Muscle layer of duodenum (tissue), 2 donors: ENCODE results near the gene CRYGS.
"Not testable (repeated sequence)": the region's sequence is repeated elsewhere in the genome, so short reads cannot be mapped to it uniquely, and the experiment has no call there.

ENCODE experiments used
- H3K27ac ChIP-seq: one replicate; pipeline ENCODE4 v1.7.0; 2013; ENCODE audit warnings: mild to moderate bottlenecking, low read length
- H3K27me3 ChIP-seq: one replicate; pipeline ENCODE4 v1.7.0; 2013; ENCODE audit warnings: low read depth, mild to moderate bottlenecking, control low read depth, low read length
- H3K36me3 ChIP-seq, 2 donors: one replicate each; pipeline ENCODE4 v1.7.0; 2013; ENCODE audit warnings: low read length in 2 of 2, control low read depth in 1 of 2, mild to moderate bottlenecking in 1 of 2; ENCODE audit not compliant: insufficient read depth in 2 of 2, control insufficient read depth in 1 of 2
- H3K4me1 ChIP-seq, 2 donors: one replicate each; pipeline ENCODE4 v1.7.0; 2013; ENCODE audit warnings: low read length in 2 of 2, mild to moderate bottlenecking in 2 of 2, control low read depth in 1 of 2, moderate library complexity in 1 of 2; ENCODE audit not compliant: insufficient read depth in 2 of 2, control insufficient read depth in 1 of 2
- H3K4me3 ChIP-seq, 2 donors: one replicate each; pipeline ENCODE4 v1.7.0; 2013; ENCODE audit warnings: low read length in 2 of 2, low read depth in 1 of 2, mild to moderate bottlenecking in 1 of 2
- H3K9me3 ChIP-seq, 2 donors: one replicate each; pipeline ENCODE4 v1.7.0; 2013; ENCODE audit warnings: low read length in 2 of 2, control low read depth in 1 of 2, mild to moderate bottlenecking in 1 of 2; ENCODE audit not compliant: control insufficient read depth in 1 of 2
- donor health status: healthy.

Gene CRYGS

GRCh38 chr3:186502966-186503712, 41.0 kb downstream of the CRYGS start:
- H3K4me1 ChIP-seq = no peaks in the 10 kb centered on the region
- H3K4me3 ChIP-seq = peak overlapping the region in 1 of 2 donors; percentile 2
- no peak overlapping the region for H3K27ac ChIP-seq
- no peaks in the 10 kb centered on the region for H3K36me3 ChIP-seq
- H3K9me3 ChIP-seq = no peaks in the 10 kb centered on the region
- no peaks in the 10 kb centered on the region for H3K27me3 ChIP-seq

- peak overlapping the region in 1 of 2 donors; percentile 2 for H3K4me3 ChIP-seq
- H3K27ac ChIP-seq = no peak overlapping the region
Measured at GRCh38 chr3:186502138-186502948, 41.8 kb downstream of the CRYGS start.

GRCh38 chr3:186499949-186500348, 44.2 kb downstream of the CRYGS start:
- not testable (repeated sequence) for H3K27me3 ChIP-seq, H3K9me3 ChIP-seq, H3K36me3 ChIP-seq, H3K4me3 ChIP-seq, H3K4me1 ChIP-seq, H3K27ac ChIP-seq

More at GRCh38 chr3:186502138-186502948, 41.8 kb downstream of the CRYGS start:
- Histone ChIP-seq H3K36me3 (no peaks in the 10 kb centered on the region), H3K27me3 (no peaks in the 10 kb centered on the region), H3K9me3 (no peaks in the 10 kb centered on the region), H3K4me1 (no peaks in the 10 kb centered on the region)

- not testable (repeated sequence) for H3K4me1 ChIP-seq, H3K9me3 ChIP-seq, H3K27ac ChIP-seq, H3K36me3 ChIP-seq, H3K4me3 ChIP-seq, H3K27me3 ChIP-seq
Measured at GRCh38 chr3:186498022-186498421, 46.2 kb downstream of the CRYGS start.

GRCh38 chr3:186497608-186498007, 46.6 kb downstream of the CRYGS start:
- Histone ChIP-seq H3K4me1 (peaks cover 0 to 4% of the 10 kb centered on the region in 2 donors), H3K4me3 (no peak overlapping the region), H3K27ac (no peak overlapping the region), H3K27me3 (no peaks in the 10 kb centered on the region), H3K36me3 (no peaks in the 10 kb centered on the region), H3K9me3 (no peaks in the 10 kb centered on the region)

- Histone ChIP-seq H3K4me3 (no peak overlapping the region), H3K27me3 (no peaks in the 10 kb centered on the region), H3K9me3 (no peaks in the 10 kb centered on the region), H3K36me3 (no peaks in the 10 kb centered on the region), H3K4me1 (peaks cover 0 to 4% of the 10 kb centered on the region in 2 donors), H3K27ac (no peak overlapping the region)
Measured at GRCh38 chr3:186496635-186497034, 47.5 kb downstream of the CRYGS start.

- Histone ChIP-seq H3K27me3 (no peaks in the 10 kb centered on the region), H3K27ac (no peak overlapping the region), H3K4me1 (peaks cover 0 to 4% of the 10 kb centered on the region in 2 donors)
Measured at GRCh38 chr3:186496016-186496415, 48.2 kb downstream of the CRYGS start.

GRCh38 chr3:186493525-186494255, 50.5 kb downstream of the CRYGS start:
- H3K27me3 ChIP-seq = no peaks in the 10 kb centered on the region
- no peak overlapping the region for H3K27ac ChIP-seq
- no peaks in the 10 kb centered on the region for H3K36me3 ChIP-seq
- H3K4me1 ChIP-seq = peaks cover 0 to 4% of the 10 kb centered on the region in 2 donors
- H3K9me3 ChIP-seq = no peaks in the 10 kb centered on the region
- H3K4me3 ChIP-seq = no peak overlapping the region

More at GRCh38 chr3:186496016-186496415, 48.2 kb downstream of the CRYGS start:
- Histone ChIP-seq H3K4me3 (no peak overlapping the region), H3K9me3 (no peaks in the 10 kb centered on the region), H3K36me3 (no peaks in the 10 kb centered on the region)

- peaks cover 0 to 4% of the 10 kb centered on the region in 2 donors for H3K4me1 ChIP-seq
- no peak overlapping the region for H3K4me3 ChIP-seq
- no peaks in the 10 kb centered on the region for H3K27me3 ChIP-seq
- no peaks in the 10 kb centered on the region for H3K9me3 ChIP-seq
- H3K36me3 ChIP-seq = no peaks in the 10 kb centered on the region
- no peak overlapping the region for H3K27ac ChIP-seq
Measured at GRCh38 chr3:186492385-186492984, 51.7 kb downstream of the CRYGS start.

- Histone ChIP-seq H3K9me3 (no peaks in the 10 kb centered on the region), H3K27ac (no peak overlapping the region), H3K4me3 (no peak overlapping the region), H3K36me3 (no peaks in the 10 kb centered on the region), H3K4me1 (no peaks in the 10 kb centered on the region), H3K27me3 (no peaks in the 10 kb centered on the region)
Measured at GRCh38 chr3:186489507-186489906, 54.7 kb downstream of the CRYGS start.
